ENCODE results near the gene MMP24OS. TPM values are rescaled to one million over a fixed set of nuclear protein-coding genes. Genes with fewer than 3 reads are reported as not detected.

Gene MMP24OS
- total RNA-seq, 1 donor from 2014 or later, result 71.6 TPM

GRCh38 chr20:35307666-35308653 lies 30.0 kb upstream of the MMP24OS start:
- intact Hi-C loops (cut with DNase I), result loop anchor here (5.0 kb wide), 1 partner anchor 134 kb away; no protein-coding TSS in a partner anchor
- DNase-seq (ENCODE audit: low spot score) (no peak), ATAC-seq (peak; percentile 51)

GRCh38 chr20:35306931-35307517 lies 29.1 kb upstream of the MMP24OS start:
- intact Hi-C loops (cut with DNase I), result loop anchor here (5.0 kb wide), 1 partner anchor 135 kb away; no protein-coding TSS in a partner anchor
- ATAC-seq, result peak; percentile 65
- no peak for DNase-seq (ENCODE audit: low spot score)

DNA sequence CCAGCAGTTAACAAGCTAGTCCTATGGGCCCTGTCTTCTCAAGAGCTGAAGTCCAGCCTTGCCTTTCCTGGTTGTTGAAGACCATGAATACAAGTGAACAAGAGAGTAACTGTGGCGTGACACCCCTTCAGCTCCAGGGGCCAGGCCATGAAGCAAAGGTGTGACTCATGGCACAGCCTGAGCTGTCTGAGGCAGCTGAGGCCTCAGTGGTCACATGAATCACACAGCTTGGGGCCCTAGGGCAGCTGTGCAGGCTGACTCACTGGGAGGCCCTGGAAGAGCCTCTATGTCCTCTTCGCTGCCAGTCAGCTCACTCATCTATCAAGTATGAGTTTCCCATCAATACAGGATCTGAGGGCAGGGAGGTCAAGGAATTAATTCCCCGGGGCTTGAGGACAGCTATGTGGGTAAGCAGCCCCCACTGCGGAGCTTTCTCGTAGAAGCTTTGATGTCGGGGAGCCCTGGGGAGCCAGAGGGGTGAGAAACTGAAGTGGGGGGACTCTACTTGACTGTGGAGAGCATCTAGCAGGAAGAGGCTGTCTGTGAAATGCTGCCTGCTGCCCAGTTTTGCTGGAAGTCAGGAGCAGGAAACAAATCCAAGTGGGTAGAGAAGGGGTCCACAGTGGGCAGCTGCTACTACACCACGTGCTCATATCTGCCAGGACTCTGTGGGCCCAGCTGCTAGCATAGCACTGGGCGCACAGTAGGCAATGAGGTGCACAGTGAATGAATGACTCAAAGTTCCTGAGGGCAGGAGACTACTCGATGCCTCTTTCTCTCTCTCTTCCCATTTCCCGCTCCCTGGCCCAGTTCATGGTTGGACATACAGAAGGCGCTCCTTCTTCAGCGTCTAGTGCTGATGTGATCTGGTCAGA lies 28.0 kb upstream of the MMP24OS start:
- ATAC-seq, result peak; percentile 59
- no peak for DNase-seq (ENCODE audit: low spot score)
- intact Hi-C loops (cut with DNase I), result loop anchor here (5.0 kb wide), 1 partner anchor 136 kb away; no protein-coding TSS in a partner anchor

- intact Hi-C loops (cut with DNase I), result loop anchor here (5.0 kb wide), 1 partner anchor 137 kb away; no protein-coding TSS in a partner anchor
- DNase-seq (ENCODE audit: low spot score) (no peak), ATAC-seq (no peak)
These were observed 27.0 kb upstream of the MMP24OS start for GRCh38 chr20:35304956-35305355.

DNA sequence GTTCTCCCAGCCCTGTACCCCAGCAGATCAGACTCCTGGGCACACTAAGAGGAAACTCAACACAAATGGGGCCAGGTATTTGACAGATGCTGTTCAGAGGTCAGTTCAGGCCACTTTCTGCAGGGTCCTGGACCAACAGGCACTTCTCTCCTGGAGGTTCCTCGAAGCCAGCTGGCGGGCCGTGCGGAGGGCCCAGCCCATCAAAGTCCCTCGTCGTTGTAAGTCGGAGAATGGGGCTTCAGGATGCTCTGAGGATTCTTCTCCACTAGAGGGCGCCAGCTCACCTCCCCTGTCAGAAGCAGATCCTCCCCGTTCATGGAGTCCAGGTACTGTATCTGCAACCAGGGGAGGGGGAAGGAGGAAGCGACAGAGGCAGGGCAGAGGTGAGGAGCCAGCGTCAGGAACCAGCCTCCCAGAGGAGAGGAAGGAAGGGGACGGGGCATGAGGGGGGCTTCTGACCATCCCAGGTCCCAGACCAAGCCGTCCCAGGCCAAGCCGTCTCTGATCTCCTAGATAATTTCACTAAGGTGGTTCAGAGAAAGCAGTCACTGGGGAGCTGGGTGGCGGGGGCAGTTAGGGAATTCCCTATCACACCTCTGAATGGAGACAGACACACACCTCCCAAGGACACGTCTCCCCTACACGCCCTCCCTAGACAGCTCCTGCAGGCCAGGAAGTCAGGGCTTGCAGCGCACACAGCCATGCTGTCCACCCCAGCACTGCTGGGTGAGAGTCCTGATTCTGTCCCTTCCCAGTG lies 26.0 kb upstream of the MMP24OS start:
- intact Hi-C loops (cut with DNase I), result no loop called here
- peak; percentile 84 for DNase-seq (ENCODE audit: low spot score)
- peak; percentile 75 for ATAC-seq

DNA sequence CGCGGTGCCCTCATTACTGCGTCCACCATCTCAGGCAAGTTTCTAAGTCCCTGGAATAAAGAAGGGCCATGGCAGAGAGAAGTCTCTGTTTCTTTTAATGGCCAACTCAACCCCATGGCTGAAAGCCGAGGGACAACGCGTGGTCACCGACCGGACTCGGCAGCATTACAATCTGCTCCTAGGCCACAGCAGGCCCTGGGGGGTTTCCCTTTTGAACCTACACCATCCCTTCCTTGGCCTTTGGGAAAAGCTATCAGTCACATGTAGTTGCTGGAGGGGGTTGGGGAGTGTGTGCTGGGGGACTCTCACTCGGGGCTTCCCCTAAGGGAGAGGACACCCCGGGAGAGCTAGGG lies 25.4 kb upstream of the MMP24OS start:
- ATAC-seq (no peak), DNase-seq (ENCODE audit: low spot score) (no peak)
- intact Hi-C loops (cut with DNase I), result no loop called here

GRCh38 chr20:35302421-35303335 lies 24.8 kb upstream of the MMP24OS start:
- ATAC-seq (no peak), DNase-seq (ENCODE audit: low spot score) (no peak)
- intact Hi-C loops (cut with DNase I), result no loop called here

GRCh38 chr20:35301426-35301825 lies 23.5 kb upstream of the MMP24OS start:
- DNase-seq (ENCODE audit: low spot score), result no peak
- intact Hi-C loops (cut with DNase I), result no loop called here
- no peak for ATAC-seq

DNA sequence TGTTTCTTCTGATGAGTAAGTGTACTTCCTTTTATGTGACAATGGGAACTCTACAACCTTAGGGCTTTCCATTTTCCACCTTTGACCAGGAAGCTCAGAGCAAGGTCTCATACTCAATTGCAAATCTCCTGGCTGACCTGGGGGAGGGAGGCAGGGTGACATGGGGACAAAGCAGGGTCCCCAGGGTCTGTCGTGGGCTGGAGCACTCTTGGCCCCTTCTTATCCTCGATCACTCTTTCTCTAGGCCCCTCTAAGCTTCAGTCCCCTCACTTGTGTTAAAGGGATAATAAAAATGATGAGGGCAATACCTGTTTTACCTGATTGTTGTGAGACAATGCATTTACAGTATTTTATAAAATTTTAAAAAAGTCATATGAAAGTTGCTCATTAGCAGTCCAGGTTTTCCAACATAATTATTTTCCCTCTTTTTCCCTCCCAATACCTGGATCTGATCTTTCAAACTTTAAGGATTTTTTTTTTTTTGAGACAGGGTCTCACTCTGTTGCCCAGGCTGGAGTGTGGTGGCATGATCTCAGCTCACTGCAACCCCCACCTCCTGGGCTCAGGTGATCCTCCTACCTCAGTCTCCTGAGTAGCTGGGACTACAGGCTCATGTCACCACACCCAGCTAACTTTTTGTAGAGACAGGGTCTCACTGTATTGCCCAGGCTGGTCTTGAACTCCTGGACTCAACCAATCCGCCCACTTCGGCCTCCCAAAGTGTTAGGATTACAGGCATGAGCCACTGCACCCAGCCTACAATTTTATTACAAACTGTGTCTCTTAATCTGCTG lies 22.7 kb upstream of the MMP24OS start:
- ATAC-seq (no peak), DNase-seq (ENCODE audit: low spot score) (no peak)
- intact Hi-C loops (cut with DNase I), result no loop called here

DNA sequence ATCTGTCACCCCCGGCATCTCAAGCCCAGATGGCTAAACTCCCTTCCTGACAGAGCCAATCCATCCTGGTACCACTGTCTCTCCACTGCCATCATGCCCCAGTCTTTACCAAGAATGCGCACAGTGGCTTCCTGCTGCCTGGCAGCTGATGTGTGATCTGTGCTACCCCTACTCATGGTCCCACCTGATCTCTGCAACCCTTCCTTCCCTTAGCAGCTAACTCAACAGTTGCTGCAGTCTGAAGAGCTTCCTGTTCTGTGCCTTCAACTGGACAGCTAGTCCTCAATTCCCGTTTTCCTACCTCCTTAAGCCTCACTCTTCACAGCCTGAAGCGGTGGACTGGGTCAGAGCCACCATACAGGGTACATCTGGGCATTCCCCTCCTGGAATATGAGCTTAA lies 21.9 kb upstream of the MMP24OS start:
- ATAC-seq (no peak), DNase-seq (ENCODE audit: low spot score) (no peak)
- intact Hi-C loops (cut with DNase I), result no loop called here

DNA sequence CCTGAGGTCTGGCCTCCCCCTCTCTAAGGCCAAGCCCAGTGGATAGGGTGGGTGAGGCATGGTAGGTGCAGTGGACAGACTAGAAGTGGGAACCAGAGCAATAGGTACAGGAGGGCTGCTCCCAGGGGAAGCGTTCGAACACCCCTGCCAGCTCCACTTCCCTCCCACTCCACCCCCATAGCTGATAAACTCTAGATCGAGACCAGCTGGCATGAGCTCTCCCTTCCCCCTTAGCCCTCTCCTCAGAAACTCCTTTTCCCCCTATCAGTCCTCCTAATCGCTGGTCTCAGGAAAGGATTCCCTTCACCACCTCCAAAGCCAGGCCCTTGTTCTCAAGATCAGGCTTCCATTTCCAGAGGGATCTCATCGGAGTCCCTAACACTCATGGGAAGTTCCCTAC lies 20.3 kb upstream of the MMP24OS start:
- DNase-seq (ENCODE audit: low spot score), result no peak
- intact Hi-C loops (cut with DNase I), result no loop called here
- ATAC-seq, result no peak

DNA sequence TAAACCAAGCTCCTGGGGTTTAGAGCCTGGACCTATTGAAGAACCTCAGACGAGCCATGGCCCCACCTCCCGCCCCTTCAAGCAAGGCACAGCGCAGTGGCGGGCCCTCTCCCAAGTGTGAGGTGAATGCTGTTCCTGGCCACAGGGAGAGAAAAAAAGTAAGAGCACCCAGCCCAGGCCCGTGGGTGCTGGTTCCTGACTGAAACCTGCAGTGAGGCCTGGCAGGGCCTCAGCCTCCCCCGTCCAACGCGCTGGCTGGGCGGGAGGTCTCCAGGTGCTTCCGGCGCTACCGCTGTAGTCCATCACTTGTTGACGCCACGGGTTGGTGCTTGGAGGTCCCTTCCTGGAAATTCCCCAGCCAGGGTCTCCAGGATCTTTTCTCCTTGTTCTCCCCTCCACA lies 19.8 kb upstream of the MMP24OS start:
- ATAC-seq, result no peak
- no peak for DNase-seq (ENCODE audit: low spot score)
- intact Hi-C loops (cut with DNase I), result no loop called here

DNA sequence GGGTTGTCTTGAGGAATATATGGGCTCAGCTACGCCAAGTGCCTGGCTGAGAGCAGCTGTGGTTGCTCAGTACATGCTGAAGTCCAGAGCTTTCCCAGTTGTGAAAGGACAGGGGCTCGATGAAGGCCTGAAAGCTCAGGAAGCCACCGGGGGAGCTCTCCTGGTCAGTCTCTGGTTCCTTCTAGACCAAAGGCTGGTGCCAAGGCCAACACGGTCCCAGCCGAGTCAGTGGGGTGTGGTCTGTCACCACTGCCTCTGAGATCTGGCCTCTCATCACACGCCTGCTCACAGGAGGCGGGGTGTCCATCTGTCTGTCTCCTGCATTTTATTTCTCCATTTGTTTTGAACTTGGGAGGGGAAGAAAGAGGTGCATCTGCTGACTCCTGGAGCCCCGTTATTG lies 19.2 kb upstream of the MMP24OS start:
- intact Hi-C loops (cut with DNase I), result no loop called here
- no peak for DNase-seq (ENCODE audit: low spot score)
- no peak for ATAC-seq

GRCh38 chr20:35296101-35296554 lies 18.2 kb upstream of the MMP24OS start:
- intact Hi-C loops (cut with DNase I), result no loop called here
- DNase-seq (ENCODE audit: low spot score) (no peak), ATAC-seq (no peak)

GRCh38 chr20:35295674-35296073 lies 17.8 kb upstream of the MMP24OS start:
- DNase-seq (ENCODE audit: low spot score), result no peak
- ATAC-seq, result no peak
- intact Hi-C loops (cut with DNase I), result no loop called here

DNA sequence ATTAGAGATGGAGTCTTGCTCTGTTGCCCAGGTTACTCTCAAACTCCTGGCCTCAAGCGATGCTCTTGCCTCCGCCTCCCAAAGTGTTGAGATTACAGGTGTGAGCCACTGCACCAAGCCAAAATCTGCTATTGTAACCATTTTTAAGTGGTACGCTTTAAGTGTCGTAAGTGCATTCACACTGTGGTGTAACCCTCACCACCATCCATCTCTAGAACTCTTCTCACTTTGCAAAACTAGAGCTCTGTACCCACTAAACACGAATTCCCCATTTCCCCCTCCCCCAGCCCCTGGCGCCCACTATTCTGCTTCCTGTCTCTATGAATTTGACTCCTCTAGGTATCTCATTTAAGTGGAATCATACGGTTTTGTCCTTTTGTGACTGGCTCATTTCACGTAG lies 17.1 kb upstream of the MMP24OS start:
- intact Hi-C loops (cut with DNase I), result no loop called here
- DNase-seq (ENCODE audit: low spot score), result no peak
- ATAC-seq, result no peak

DNA sequence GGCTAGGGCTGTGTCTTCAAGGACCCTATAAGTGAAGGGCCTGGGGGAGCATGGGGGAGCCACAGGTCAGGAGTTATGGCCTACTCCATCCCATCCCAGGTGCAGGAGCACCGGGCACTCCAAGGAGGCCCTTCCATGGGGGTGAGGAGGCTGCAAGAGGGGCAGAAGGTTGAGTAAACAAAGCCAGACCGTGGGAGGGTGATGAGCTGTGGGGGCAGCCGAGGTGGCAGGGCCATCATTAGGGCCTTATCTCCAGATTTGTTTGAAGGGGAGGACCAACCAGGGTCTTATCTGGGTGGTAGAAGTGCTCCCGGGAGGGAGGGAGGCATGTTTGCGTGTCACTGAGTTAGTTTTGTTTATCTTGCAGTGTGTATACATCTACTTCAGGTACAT lies 16.4 kb upstream of the MMP24OS start:
- ATAC-seq, result no peak
- intact Hi-C loops (cut with DNase I), result no loop called here

More for the DNA sequence above, 16.4 kb upstream of the MMP24OS start:
- no peak for DNase-seq (ENCODE audit: low spot score)
